K562 (cell line): ENCODE measurements around the gene GZMM. TPM values are rescaled to one million over a fixed set of nuclear protein-coding genes. Genes with fewer than 3 reads are reported as not detected.

ENCODE experiments used
- DDX20 ChIP-seq: fragments of 450-650 bp; IDR thresholded peaks from 2 replicates; pipeline ENCODE4 v1.6.1; 2016; ENCODE audit warnings: missing genetic modification characterization, low read depth, mild to moderate bottlenecking, missing compliant biosample characterization, moderate library complexity
- DNMT1 ChIP-seq: fragments of 450-650 bp; IDR thresholded peaks from 2 replicates; pipeline ENCODE4 v1.6.1; 2016; ENCODE audit warnings: antibody characterized with exemption, mild to moderate bottlenecking
- JUND ChIP-seq, 2 experiments: IDR thresholded peaks; 2 replicates in 1 of 2; 3 replicates in 1 of 2; pipeline ENCODE4 v1.6.1; 2011; ENCODE audit warnings: borderline replicate concordance in 2 of 2, low read depth in 2 of 2, low read length in 2 of 2, improper control_type of control experiment in 1 of 2, missing biosample characterization in 1 of 2, missing genetic modification characterization in 1 of 2, missing genetic modification reagents in 1 of 2
- L3MBTL2 ChIP-seq: fragments of 450-650 bp; IDR thresholded peaks from 2 replicates; pipeline ENCODE4 v1.6.1; 2016; ENCODE audit warnings: mild to moderate bottlenecking, moderate library complexity
- PRPF4 ChIP-seq: fragments of 200-400 bp; formaldehyde crosslinking; IDR thresholded peaks from one replicate; pipeline ENCODE4 v1.6.1; 2017; ENCODE audit warnings: low read length, low read depth, mild to moderate bottlenecking; ENCODE audit not compliant: insufficient read depth, poor library complexity, severe bottlenecking
- SIN3B ChIP-seq: fragments of 450-650 bp; IDR thresholded peaks from 2 replicates; pipeline ENCODE4 v1.6.1; 2017; ENCODE audit warnings: low read depth, mild to moderate bottlenecking, moderate library complexity
- TEAD1 ChIP-seq, 2 experiments: fragments of 450-650 bp in 1 of 2; sonication (generic) in 1 of 2; formaldehyde crosslinking; IDR thresholded peaks; 2 replicates each; pipeline versions ENCODE4 v1.4.0 to v1.8.0; 2020 to 2022; ENCODE audit warnings: mild to moderate bottlenecking in 2 of 2, missing genetic modification reagents in 1 of 2
- XRCC5 ChIP-seq: fragments of 200-400 bp; formaldehyde crosslinking; IDR thresholded peaks from 2 replicates; pipeline ENCODE4 v1.6.1; 2017; ENCODE audit warnings: low read depth, mild to moderate bottlenecking, low read length
- ZNF431 ChIP-seq: sonication (generic); formaldehyde crosslinking; IDR thresholded peaks from 2 replicates; pipeline ENCODE4 v1.8.0; 2022; ENCODE audit warnings: mild to moderate bottlenecking, missing genetic modification reagents
- ZNF583 ChIP-seq: fragments of 250-450 bp; sonication (Bioruptor Pico); IDR thresholded peaks from 2 replicates; pipeline ENCODE4 v1.4.0; 2020
- ZNF79 ChIP-seq: fragments of 250-450 bp; sonication (Bioruptor Pico); IDR thresholded peaks from 2 replicates; pipeline ENCODE4 v1.4.0; 2020; ENCODE audit warnings: low read depth, mild to moderate bottlenecking, moderate library complexity
- polyA plus RNA-seq, 8 experiments: library from polyadenylated mRNA; depleted of rRNA in 4 of 8; stranded (reverse) in 5 of 8; unstranded in 3 of 8; fragments of >200 nt; fragmentation: Nextera tagmentation in 2 of 8; fragmentation: Illumina TruSeq in 1 of 8; extraction: Ambion mirVana in 2 of 8; extraction: Trizol in 1 of 8; gene quantifications; 2 replicates each; pipeline versions ENCODE4 v1.2.1 to v1.2.3, GENCODE V29; 2011 to 2014; ENCODE audit warnings: inconsistent platforms in 1 of 8, missing spikeins in 1 of 8
- total RNA-seq, 7 experiments: library from RNA; depleted of rRNA in 6 of 7; stranded (reverse); fragments of >200 nt in 6 of 7; fragmentation: Illumina TruSeq in 2 of 7; extraction: Trizol in 2 of 7; gene quantifications; 2 replicates each; pipeline versions ENCODE4 v1.2.1 to v1.2.3, GENCODE V29; 2011 to 2021; ENCODE audit warnings: low replicate concordance in 1 of 7
- TF ChIP-seq, protein P1 (sequence below): fragments of 450-650 bp; formaldehyde crosslinking; IDR thresholded peaks from 2 replicates; pipeline ENCODE4 v1.4.0; 2022; ENCODE audit warnings: missing genetic modification characterization
- TF ChIP-seq, protein P2 (sequence below): fragments of 250-450 bp; sonication (Bioruptor Pico); IDR thresholded peaks from 2 replicates; pipeline ENCODE4 v1.5.0; 2020; ENCODE audit warnings: mild to moderate bottlenecking, borderline replicate concordance
- TF ChIP-seq, protein P3 (sequence below): fragments of 450-650 bp; IDR thresholded peaks from 2 replicates; pipeline ENCODE4 v1.6.1; 2017; ENCODE audit warnings: antibody characterized with exemption
- TF ChIP-seq, protein P4 (sequence below): fragments of 250-450 bp; sonication (Bioruptor Pico); IDR thresholded peaks from 2 replicates; pipeline ENCODE4 v1.8.0; 2022; ENCODE audit warnings: inconsistent platforms

Gene GZMM
- total and polyA plus RNA-seq, 9 of the 15 experiments (the other 6 are each of a cell fraction or from before 2014, with no cell fraction given): 0.08 to 2.6 (median 0.70) TPM; not detected in 2

DNA sequence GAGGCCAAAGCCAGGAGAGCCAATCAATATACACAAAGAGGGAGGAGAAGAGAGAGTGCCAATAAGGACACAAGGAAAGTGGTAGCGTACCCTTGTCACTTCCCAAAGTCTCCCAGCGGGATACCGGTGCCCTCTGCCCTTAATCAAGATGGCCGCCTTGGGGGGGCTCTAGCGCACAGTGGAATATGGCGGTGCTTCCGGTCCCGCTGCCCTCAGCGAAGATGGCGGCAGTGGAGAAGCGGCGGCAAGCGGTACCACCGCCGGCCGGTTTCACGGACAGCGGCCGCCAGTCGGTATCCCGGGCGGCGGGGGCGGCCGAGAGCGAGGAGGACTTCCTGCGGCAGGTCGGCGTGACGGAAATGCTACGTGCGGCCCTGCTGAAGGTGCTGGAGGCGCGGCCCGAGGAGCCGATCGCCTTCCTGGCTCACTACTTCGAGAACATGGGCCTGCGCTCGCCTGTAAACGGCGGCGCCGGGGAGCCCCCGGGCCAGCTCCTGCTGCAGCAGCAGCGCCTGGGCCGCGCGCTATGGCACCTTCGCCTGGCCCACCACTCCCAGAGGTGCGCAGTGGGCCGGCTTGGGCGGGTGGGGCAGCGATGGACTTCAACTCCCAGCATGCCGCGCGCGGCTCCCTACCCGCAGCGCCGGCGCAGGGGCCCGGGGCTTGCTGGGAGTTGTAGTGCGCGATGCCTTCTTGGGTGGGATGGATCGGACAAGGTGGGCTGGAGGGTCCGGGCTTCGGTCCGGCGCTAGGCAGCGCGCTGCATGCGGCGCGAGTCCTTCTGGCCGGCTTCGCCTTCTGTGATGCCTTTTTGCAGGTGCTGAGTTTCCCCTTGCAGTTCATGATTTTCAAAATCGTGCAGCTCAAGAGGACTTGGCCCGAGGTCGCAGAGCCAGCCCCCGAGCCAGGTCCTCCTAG lies 36.3 kb upstream of the GZMM start, which contains the start of gene TPGS1 (continued):
- TF ChIP-seq JUND (IDR thresholded peaks at IDR 0.05; ENCODE audit: borderline replicate concordance, low read depth, low read length) (0 out of 2 replicates have a peak, but pooled peaks have one; percentile 3), JUND (tag; IDR thresholded peaks at IDR 0.05; ENCODE audit: borderline replicate concordance, low read depth, low read length) (no peak; the same call in 1 of the 3 replicates), SIN3B (peak; percentile 93), L3MBTL2 (no peak), DDX20 (0 out of 2 replicates have a peak, but pooled peaks have one; percentile 45), PRPF4 (no peak), ZNF583 (peak; percentile 87), TEAD1 (CRISPR knock-in tag; IDR thresholded peaks at IDR 0.05) (peak; percentile 66 to 86; a peak in 2 of 4 replicates), XRCC5 (no peak; the same call in none of the 2 replicates), ZNF79 (no peak), ZNF431 (CRISPR knock-in tag) (peak; percentile 56; the same call in 1 of the 2 replicates), DNMT1 (no peak)
- TF ChIP-seq, protein P1, sequence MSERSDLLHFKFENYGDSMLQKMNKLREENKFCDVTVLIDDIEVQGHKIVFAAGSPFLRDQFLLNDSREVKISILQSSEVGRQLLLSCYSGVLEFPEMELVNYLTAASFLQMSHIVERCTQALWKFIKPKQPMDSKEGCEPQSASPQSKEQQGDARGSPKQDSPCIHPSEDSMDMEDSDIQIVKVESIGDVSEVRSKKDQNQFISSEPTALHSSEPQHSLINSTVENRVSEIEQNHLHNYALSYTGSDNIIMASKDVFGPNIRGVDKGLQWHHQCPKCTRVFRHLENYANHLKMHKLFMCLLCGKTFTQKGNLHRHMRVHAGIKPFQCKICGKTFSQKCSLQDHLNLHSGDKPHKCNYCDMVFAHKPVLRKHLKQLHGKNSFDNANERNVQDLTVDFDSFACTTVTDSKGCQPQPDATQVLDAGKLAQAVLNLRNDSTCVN (CRISPR knock-in tag): peak; percentile 80; the same call in 1 of the 2 replicates
- TF ChIP-seq, protein P2, sequence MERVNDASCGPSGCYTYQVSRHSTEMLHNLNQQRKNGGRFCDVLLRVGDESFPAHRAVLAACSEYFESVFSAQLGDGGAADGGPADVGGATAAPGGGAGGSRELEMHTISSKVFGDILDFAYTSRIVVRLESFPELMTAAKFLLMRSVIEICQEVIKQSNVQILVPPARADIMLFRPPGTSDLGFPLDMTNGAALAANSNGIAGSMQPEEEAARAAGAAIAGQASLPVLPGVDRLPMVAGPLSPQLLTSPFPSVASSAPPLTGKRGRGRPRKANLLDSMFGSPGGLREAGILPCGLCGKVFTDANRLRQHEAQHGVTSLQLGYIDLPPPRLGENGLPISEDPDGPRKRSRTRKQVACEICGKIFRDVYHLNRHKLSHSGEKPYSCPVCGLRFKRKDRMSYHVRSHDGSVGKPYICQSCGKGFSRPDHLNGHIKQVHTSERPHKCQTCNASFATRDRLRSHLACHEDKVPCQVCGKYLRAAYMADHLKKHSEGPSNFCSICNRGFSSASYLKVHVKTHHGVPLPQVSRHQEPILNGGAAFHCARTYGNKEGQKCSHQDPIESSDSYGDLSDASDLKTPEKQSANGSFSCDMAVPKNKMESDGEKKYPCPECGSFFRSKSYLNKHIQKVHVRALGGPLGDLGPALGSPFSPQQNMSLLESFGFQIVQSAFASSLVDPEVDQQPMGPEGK (CRISPR knock-in tag): no peak
- TF ChIP-seq, protein P3, sequence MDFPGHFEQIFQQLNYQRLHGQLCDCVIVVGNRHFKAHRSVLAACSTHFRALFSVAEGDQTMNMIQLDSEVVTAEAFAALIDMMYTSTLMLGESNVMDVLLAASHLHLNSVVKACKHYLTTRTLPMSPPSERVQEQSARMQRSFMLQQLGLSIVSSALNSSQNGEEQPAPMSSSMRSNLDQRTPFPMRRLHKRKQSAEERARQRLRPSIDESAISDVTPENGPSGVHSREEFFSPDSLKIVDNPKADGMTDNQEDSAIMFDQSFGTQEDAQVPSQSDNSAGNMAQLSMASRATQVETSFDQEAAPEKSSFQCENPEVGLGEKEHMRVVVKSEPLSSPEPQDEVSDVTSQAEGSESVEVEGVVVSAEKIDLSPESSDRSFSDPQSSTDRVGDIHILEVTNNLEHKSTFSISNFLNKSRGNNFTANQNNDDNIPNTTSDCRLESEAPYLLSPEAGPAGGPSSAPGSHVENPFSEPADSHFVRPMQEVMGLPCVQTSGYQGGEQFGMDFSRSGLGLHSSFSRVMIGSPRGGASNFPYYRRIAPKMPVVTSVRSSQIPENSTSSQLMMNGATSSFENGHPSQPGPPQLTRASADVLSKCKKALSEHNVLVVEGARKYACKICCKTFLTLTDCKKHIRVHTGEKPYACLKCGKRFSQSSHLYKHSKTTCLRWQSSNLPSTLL: no peak
- TF ChIP-seq, protein P4, sequence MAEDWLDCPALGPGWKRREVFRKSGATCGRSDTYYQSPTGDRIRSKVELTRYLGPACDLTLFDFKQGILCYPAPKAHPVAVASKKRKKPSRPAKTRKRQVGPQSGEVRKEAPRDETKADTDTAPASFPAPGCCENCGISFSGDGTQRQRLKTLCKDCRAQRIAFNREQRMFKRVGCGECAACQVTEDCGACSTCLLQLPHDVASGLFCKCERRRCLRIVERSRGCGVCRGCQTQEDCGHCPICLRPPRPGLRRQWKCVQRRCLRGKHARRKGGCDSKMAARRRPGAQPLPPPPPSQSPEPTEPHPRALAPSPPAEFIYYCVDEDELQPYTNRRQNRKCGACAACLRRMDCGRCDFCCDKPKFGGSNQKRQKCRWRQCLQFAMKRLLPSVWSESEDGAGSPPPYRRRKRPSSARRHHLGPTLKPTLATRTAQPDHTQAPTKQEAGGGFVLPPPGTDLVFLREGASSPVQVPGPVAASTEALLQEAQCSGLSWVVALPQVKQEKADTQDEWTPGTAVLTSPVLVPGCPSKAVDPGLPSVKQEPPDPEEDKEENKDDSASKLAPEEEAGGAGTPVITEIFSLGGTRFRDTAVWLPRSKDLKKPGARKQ (CRISPR knock-in tag): no peak
